PC-3 (cell line): ENCODE data around the gene CLCN4.

Experiments
- EZH2 ChIP-seq: fragments of 300-600 bp; sonication (generic); IDR thresholded peaks from one replicate; pipeline ENCODE4 v1.6.1; 2017; ENCODE audit warnings: antibody characterized with exemption, mild to moderate bottlenecking, low read length; ENCODE audit not compliant: unreplicated experiment
- TF ChIP-seq, protein P1 (sequence below): fragments of 300-600 bp; sonication (generic); conservative IDR thresholded peaks from 2 replicates; pipeline ENCODE4 v1.5.1; 2017; ENCODE audit warnings: antibody characterized with exemption, low read depth, mild to moderate bottlenecking, low read length

DNA sequence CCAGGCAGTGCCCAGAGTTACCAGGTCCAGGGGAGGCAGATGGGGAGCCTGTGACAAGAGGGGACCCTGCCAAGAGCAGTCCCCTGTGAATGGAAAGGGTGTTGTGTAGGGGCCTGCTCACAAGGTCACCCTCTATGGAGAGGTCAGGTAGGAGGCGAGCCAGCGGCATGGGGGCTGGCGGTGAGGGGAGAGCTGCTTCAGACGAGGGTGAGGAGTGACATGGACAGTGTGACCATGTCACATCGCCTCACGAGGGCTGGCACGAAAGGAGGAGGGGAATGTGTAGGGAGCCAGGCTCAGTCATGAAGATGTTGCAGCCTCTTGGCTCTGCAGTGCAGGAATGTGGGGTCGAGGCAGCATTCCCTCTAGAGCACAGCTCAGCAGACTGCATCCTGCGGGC lies 29.6 kb downstream of the CLCN4 start:
- no peak for TF ChIP-seq EZH2
- TF ChIP-seq, protein P1, sequence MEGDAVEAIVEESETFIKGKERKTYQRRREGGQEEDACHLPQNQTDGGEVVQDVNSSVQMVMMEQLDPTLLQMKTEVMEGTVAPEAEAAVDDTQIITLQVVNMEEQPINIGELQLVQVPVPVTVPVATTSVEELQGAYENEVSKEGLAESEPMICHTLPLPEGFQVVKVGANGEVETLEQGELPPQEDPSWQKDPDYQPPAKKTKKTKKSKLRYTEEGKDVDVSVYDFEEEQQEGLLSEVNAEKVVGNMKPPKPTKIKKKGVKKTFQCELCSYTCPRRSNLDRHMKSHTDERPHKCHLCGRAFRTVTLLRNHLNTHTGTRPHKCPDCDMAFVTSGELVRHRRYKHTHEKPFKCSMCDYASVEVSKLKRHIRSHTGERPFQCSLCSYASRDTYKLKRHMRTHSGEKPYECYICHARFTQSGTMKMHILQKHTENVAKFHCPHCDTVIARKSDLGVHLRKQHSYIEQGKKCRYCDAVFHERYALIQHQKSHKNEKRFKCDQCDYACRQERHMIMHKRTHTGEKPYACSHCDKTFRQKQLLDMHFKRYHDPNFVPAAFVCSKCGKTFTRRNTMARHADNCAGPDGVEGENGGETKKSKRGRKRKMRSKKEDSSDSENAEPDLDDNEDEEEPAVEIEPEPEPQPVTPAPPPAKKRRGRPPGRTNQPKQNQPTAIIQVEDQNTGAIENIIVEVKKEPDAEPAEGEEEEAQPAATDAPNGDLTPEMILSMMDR, result no peak
